Mesothelial cell of epicardium (in vitro differentiated cells): ENCODE measurements around the gene SPHK2. TPM values are rescaled to one million over a fixed set of nuclear protein-coding genes. Genes with fewer than 3 reads are reported as not detected.

Experiments
- DNase-seq, 2 experiments: peaks; one replicate each; pipeline ENCODE4 v3.0.0; 2021; ENCODE audit warnings: low spot score in 2 of 2; ENCODE audit not compliant: unreplicated experiment in 2 of 2
- H3K27ac Mint-ChIP-seq: 2 replicates; pipeline ENCODE4 v1.8.0; 2021; ENCODE audit warnings: mixed read lengths
- H3K27me3 Mint-ChIP-seq: 2 replicates; pipeline ENCODE4 v1.8.0; 2021; ENCODE audit warnings: low read depth, mixed read lengths
- H3K36me3 Mint-ChIP-seq: 2 replicates; pipeline ENCODE4 v1.8.0; 2021; ENCODE audit warnings: mixed read lengths
- H3K4me1 Mint-ChIP-seq: 2 replicates; pipeline ENCODE4 v1.8.0; 2021; ENCODE audit warnings: mixed read lengths
- H3K4me3 Mint-ChIP-seq: 2 replicates; pipeline ENCODE4 v1.8.0; 2021; ENCODE audit warnings: mild to moderate bottlenecking, moderate library complexity, mixed read lengths
- H3K9me3 Mint-ChIP-seq: 2 replicates; pipeline ENCODE4 v1.8.0; 2021; ENCODE audit warnings: mixed read lengths
- total RNA-seq: library from RNA; stranded (reverse); gene quantifications from 3 replicates; pipeline ENCODE4 v1.2.1, GENCODE V29; 2021
- TF ChIP-seq, protein P1 (sequence below): fragments of 200-600 bp; sonication (generic); IDR thresholded peaks from one replicate; pipeline ENCODE4 v1.5.0; 2021; ENCODE audit warnings: antibody characterized with exemption; ENCODE audit not compliant: unreplicated experiment

SPHK2 gene
- total RNA-seq, 1 donor from 2014 or later = 27.7 TPM

GRCh38 chr19:48641850-48642249, 22.5 kb downstream of the SPHK2 start:
- Mint-ChIP-seq H3K27me3 (no peaks in the 10 kb centered on the region), H3K27ac (no peak overlapping the region), H3K4me3 (no peak overlapping the region), H3K36me3 (peaks cover 18% of the 10 kb centered on the region), H3K4me1 (peaks cover 30% of the 10 kb centered on the region), H3K9me3 (no peaks in the 10 kb centered on the region)
- no peak for DNase-seq
- TF ChIP-seq, protein P1, sequence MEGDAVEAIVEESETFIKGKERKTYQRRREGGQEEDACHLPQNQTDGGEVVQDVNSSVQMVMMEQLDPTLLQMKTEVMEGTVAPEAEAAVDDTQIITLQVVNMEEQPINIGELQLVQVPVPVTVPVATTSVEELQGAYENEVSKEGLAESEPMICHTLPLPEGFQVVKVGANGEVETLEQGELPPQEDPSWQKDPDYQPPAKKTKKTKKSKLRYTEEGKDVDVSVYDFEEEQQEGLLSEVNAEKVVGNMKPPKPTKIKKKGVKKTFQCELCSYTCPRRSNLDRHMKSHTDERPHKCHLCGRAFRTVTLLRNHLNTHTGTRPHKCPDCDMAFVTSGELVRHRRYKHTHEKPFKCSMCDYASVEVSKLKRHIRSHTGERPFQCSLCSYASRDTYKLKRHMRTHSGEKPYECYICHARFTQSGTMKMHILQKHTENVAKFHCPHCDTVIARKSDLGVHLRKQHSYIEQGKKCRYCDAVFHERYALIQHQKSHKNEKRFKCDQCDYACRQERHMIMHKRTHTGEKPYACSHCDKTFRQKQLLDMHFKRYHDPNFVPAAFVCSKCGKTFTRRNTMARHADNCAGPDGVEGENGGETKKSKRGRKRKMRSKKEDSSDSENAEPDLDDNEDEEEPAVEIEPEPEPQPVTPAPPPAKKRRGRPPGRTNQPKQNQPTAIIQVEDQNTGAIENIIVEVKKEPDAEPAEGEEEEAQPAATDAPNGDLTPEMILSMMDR = no peak

GRCh38 chr19:48642862-48643261, 23.6 kb downstream of the SPHK2 start:
- no peaks in the 10 kb centered on the region for H3K9me3 Mint-ChIP-seq
- TF ChIP-seq, protein P1 = no peak

DNA sequence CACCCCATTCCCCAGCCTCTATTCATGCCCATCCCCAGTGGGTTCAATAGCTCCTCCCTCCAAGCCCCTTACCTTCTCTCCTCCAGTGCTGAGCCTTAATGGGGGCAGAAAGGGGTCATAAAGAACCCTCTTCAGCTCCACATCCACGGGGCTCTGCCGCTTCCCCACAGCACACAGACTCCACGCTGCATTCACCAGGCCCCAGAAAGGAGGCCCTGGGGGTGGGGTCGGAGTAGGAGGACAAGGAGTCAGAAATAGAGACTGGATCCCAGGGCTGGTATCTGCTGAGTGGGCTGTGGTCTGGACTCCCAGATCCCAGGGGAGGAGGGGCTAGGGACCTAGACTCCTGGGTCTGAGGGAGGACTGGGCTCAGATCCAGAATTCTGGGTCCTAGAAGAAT, 25.0 kb downstream of the SPHK2 start:
- no peak for DNase-seq
- Mint-ChIP-seq H3K9me3 (no peaks in the 10 kb centered on the region), H3K4me3 (peak overlapping the region; percentile 81), H3K27me3 (no peaks in the 10 kb centered on the region), H3K36me3 (peaks cover 9% of the 10 kb centered on the region), H3K27ac (peak overlapping the region; percentile 78), H3K4me1 (peaks cover 18% of the 10 kb centered on the region)
- TF ChIP-seq, protein P1 = no peak

More at GRCh38 chr19:48642862-48643261, 23.6 kb downstream of the SPHK2 start:
- Mint-ChIP-seq H3K4me1 (peaks cover 27% of the 10 kb centered on the region), H3K4me3 (no peak overlapping the region), H3K27ac (no peak overlapping the region), H3K27me3 (no peaks in the 10 kb centered on the region), H3K36me3 (peaks cover 18% of the 10 kb centered on the region)
- DNase-seq = no peak

- Mint-ChIP-seq H3K9me3 (no peaks in the 10 kb centered on the region), H3K27ac (peak overlapping the region; percentile 78), H3K36me3 (peaks cover 8% of the 10 kb centered on the region), H3K4me3 (peak overlapping the region; percentile 81), H3K4me1 (peaks cover 18% of the 10 kb centered on the region), H3K27me3 (no peaks in the 10 kb centered on the region)
- DNase-seq = peak in 1 of 2 experiments; percentile 74
- TF ChIP-seq, protein P1 = no peak
These were observed 25.7 kb downstream of the SPHK2 start for GRCh38 chr19:48644839-48645619.

GRCh38 chr19:48645620-48646000, 26.3 kb downstream of the SPHK2 start:
- TF ChIP-seq, protein P1 = no peak
- H3K27ac Mint-ChIP-seq = peak overlapping the region; percentile 95
- peaks cover 7% of the 10 kb centered on the region for H3K36me3 Mint-ChIP-seq
- H3K27me3 Mint-ChIP-seq = no peaks in the 10 kb centered on the region
- H3K9me3 Mint-ChIP-seq = no peaks in the 10 kb centered on the region
- H3K4me3 Mint-ChIP-seq = peak overlapping the region; percentile 81
- peaks cover 18% of the 10 kb centered on the region for H3K4me1 Mint-ChIP-seq
- DNase-seq = no peak
